Nucleus accumbens (tissue), 56 donors: ENCODE data around the gene LRRC61.
"Not testable (repeated sequence)": the region's sequence is repeated elsewhere in the genome, so short reads cannot be mapped to it uniquely, and the experiment has no call there.

Source experiments
- DNase-seq, 56 donors: peaks; one replicate each; lab custom pipeline; 2025; lab: John Stamatoyannopoulos, UW

Gene LRRC61, protein sequence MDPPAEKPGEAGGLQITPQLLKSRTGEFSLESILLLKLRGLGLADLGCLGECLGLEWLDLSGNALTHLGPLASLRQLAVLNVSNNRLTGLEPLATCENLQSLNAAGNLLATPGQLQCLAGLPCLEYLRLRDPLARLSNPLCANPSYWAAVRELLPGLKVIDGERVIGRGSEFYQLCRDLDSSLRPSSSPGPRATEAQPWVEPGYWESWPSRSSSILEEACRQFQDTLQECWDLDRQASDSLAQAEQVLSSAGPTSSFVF

DNA sequence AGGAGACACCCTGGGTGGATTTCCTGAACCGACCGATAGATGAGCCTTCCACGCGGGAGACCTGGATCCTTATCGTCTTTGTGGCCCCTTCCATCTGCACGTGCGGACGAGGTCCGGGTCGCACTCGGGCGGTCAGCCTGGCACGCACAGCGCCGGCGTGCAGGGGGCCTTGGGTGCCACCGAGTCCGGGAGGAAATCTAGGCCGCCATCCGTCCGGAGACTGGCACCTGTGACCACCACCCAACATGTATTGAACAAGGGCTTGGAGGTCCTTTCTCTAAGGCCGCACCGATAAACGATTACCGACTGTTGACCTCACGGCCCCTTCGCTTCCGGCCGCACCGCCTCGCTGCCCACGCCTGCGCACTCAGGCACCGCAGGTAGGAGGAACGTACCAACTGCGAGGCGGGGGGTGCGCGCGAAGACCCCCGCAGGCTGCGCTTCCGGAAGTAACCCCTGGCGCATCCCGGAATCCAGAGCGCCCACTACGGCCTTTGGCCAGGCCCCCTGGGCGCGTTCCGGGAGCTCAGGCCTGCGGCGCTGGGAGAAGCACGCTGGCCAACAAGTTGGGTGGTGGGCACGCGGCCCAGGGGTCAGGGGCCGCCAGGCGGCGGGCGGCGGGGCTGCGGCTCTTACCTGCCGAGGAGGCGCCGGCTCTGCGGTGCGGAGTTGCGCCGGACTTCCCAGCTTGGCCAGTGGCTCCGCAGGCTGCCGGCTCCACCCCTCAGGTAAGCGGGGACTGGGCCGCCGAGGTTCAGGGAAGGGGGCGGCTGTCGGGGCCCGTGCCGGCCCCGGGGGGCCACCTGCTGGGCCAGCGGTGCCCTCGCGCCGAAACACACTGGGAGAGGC, at the start of gene LRRC61, which contains the start of gene ACTR3C:
Gene LRRC61 (plus strand): TSS at position 523 of the 849 bp plus-strand sequence. CDS start 13,507 bp downstream, outside the sequence.
Gene ACTR3C (minus strand): TSS at position 713 of the 849 bp plus-strand sequence. CDS start 28,249 bp downstream, outside the sequence.
- peak in 10 of 56 donors; percentile 11 to 62 (median 34) for DNase-seq

DNA sequence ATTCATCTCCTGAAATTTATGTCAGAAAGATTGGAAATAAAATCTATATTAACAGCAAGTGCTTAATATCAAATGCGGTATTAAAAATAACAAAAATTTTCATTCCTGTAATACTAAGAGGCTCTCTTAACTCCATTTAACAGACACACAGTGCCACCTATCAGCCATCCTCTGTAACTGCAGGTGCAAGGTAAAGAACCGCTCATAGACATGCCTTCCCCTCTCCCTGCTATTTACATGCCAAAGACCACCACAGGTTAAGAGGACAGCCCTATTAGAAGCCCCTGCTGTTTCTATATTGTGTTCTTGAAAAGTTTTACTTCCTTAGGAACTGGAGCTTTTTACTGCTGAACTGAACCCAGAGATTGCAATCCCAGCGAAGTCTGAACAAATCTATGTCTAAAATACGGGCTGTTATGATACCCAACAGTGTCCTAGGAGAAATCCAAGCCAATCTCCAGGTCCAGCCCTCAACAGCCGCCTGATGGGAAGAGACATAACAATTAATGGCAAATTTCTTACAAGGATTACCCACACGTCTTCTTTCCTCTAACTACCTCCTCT, 46.9 kb upstream of the LRRC61 start:
- DNase-seq = peak in 6 of 56 donors; percentile 1 to 21 (median 8)

DNA sequence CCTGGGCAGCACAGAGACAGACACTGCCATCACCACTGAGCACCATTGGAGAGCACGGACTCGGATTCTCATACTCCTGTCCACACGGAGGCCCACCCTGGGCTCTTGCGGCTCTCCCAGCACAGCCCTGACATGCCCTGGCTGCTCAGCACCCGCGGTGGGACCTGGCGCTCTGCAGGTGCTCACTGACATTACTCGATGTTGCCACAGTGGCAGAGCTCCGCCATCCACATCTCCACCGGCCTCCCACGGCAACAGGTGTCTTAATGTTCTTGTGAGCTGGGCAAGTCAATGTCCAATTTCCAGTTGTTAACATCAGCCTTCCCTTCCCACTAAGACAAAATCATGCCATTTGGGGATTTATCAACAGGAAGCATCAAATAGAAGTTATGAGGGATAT, 44.8 kb upstream of the LRRC61 start:
- not testable (repeated sequence) for DNase-seq

DNA sequence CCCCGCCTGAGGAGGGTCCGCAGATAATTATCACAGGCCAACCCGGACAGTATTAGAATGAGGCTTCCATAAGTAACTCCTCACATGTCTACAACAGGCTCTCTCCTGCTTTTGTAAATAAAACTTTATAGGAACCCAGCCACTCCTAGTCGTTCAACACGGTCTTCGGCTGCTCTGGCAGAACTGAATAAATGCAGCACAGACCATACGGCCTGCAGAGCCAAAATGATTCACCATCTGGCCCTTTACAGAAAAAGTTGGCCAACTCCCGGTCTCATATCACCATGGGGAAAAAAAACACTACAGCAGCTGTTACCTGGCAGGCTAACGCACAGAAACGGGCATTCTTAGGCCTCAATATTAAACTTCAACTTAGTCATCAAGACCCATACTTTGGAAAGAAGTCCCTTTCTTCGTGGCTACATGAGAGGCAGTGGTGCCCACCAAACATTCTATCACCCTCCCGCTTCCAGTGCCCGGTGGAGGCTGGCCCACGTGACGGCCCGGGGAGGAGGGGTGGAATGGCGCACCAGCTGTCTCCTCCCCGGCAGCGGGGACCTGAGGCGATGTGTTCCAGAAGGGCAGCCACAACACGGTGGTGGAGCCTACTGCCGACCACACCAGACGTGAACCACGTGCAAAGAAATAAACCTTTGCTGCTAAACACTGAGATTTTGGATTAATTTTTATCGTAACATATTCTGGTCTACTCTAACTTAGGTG, 41.3 kb upstream of the LRRC61 start:
- DNase-seq = not testable (repeated sequence)

DNA sequence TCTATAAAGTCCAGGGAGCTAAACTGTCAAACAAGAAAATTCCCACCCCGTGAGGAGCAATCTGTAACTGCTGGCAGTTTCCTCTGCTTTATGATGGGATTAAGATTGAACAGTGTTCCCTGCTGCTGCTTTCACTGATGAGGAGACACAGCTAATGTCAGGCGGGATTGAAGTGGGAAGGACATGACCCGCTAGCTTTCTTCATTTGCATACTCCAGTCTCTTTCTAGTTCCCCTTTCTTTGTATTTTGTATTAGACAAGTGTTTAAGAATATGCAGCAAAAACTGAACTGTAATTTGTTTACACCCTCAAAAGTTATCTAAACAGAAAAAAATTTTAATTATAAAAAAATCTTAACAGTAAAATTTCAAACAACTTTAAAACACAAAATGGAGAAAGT, 40.0 kb upstream of the LRRC61 start:
- not testable (repeated sequence) for DNase-seq

DNA sequence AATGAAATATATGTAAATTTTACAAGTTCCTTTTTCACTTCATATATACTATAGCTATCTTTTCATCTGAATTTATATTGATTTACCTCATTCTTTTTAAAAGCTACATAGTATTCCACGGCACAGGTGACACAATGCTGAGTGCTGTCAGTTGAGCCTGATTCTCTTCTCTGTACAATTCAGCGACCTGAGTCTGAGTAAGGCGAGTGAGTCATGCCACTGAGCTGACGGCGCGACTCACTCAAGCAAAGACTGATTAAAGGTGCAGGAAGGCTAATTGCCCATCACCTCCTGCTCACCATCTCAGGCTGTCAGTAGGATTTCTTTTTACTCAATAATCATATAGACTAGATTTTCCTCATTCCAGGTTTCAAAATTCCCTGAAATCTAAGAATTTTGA, 39.5 kb upstream of the LRRC61 start:
- DNase-seq = not testable (repeated sequence)

DNA sequence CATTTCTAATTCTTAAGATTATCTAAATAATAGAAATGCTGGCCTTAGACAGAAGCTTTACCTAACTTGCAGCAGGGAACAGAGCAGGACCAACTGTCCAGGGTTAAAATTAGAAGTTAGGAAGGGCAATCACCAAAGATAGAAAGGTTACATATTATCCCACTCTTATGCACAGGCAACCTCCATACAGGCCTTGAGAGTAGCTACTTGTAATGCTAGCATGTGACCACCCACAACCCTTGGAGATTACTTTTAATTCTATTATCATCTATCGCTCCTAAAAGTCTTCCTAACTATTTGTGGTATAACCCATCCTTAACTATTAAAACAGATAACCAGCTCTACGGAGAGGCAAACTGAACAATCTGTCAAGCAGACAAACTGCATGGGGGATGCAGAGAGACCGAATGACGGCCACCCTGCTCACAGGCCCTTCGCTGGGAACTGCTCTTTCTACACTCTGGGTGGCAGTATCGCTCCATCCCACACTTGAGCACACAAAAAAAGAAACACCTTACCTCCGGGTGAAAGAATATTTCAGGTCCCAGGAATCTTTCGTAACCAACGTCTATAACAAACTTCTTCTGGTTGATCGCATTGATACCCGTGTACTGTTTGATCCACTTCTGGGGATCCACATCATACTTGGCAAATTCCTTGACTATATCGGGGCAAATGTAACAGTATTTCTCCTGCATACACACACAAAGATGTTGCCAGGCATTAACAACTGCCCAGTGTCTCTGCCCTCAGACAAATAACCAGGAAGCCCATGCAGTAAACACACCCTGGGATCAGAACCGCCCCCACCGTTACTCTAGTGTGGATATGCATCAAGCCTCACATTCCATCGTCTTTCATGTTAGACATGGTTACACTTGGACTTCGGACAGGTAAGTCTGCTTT, 37.1 kb upstream of the LRRC61 start:
- DNase-seq = peak in 10 of 56 donors; percentile 1 to 27 (median 10)

DNA sequence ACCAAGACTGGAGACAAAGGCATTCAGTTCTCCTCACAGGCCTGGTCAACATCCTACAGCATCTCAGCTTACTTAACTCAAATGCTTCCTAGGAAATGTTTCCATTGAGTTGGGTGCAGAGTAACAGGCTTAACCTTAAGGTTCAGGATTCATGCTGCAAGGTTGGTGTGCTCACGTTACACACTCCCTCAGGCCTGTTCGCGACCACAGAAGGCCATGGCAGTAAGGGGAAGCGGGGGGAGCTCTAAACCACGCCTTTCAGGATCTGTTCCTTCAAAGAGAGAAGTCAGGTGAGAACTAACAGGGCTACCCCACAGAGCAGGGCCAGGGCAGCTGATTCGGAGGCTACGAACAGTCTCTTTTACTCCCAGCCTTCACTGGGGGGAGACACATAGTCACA, 35.3 kb upstream of the LRRC61 start:
- not testable (repeated sequence) for DNase-seq

DNA sequence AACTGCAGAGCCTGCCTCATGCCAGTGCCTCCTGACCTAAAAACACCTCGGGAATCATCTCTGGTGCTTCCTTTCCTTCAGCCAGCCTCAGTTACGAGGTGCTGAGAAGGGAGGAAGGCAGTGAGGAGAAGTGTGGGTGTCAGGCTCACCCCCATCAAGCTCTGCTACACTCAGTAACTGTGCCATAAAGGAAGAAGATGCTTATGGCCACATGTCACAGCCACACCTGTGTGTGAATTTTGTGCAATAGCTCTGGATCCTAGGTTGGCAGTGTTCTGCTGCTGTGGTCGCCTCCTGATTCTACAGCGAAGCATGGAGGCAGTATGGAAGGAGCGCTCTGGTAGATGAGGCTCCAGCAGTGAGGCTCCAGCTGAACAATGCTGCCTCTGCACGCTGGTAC, 34.3 kb upstream of the LRRC61 start:
- DNase-seq = not testable (repeated sequence)

DNA sequence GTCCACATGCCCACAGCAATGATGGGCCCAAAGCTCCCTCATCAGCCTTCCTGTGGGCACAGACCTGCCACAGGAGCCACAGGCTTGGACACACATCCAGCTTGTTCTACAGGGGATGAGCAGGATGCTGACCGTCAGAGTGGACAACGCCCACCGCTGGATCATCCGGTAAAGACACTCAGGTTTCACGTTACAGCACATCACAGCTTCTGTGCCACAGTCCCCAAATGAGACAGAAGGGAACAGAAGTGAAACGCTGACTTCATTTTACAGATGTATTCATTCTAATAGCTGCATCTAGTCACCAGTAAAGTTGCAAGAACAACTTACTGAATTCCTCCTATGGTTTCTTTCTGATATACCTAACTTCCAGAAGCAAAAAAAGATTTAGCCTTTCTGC, 32.8 kb upstream of the LRRC61 start:
- not testable (repeated sequence) for DNase-seq

DNA sequence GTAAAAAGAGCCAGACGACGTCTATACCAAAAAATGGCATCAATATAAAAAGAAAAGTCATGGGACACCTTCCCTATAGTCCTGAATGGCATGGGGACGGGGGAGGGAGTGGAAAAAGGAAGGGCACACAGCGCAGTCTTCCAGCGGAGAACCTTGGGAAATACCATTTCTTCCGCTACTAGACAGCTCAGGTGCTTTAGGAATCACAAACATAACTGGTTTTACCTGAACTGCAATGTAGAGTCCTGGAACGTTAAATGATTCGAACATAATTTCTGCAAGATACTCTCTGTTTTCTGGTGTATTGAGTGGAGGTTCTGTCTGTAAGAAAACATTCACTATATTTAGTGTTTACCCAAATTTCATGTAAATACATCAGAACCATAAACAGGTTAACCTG, 28.1 kb upstream of the LRRC61 start:
- not testable (repeated sequence) for DNase-seq

DNA sequence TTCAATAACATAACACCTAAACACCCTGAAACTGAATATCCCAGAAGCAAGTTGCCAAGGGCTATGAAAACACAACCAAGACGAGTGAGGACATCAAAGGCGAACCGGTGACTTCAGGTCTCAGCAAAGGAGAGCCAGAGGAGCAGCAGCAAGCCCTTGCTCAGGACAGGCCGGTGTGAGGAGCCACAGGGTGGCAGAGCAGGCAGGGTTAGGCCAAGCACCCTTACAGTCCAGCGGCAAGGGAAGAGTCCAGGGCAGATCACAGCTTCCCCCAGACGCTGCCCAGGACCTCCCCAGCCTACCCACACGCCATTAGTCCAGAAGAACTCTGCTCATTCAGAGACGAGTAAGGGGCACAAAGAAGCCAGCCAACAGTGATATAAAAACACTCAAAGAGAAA, 27.5 kb upstream of the LRRC61 start:
- not testable (repeated sequence) for DNase-seq

DNA sequence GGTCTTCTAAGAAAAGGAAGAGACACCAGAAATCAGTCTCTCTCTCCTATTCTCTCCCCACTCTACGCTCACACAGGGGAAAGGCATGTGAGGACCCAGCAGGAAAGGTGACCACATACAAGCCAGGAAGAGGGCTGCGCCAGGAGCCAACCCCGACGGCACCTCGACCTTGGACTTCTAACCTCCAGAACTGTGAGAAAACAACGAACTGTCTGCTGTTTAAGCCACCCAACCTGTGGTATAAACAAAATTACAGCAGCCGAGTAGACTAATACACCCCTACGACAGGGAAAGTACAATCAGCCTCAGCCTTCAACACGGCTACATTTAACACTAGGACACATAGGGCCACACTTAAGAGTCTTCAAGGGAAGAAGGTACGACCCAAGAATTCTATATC, 26.4 kb upstream of the LRRC61 start:
- DNase-seq = not testable (repeated sequence)

DNA sequence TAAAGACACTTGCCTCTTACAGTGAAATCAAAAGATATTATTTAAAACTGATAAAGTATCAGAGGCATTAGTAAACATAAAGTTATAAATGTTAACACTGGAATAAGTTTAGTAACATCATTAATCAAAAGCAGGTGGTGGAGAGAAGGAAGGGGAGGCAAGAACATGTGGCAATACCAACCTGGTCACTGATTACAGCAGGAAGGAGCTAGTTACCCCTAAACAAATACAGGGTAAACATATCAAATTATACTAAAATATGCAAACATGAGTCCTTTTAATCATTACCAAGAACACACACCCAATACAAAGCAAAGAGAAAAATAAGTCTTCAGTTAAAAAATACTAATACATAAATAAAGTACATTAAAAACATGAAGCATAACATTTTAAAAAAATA, 25.2 kb upstream of the LRRC61 start:
- not testable (repeated sequence) for DNase-seq

DNA sequence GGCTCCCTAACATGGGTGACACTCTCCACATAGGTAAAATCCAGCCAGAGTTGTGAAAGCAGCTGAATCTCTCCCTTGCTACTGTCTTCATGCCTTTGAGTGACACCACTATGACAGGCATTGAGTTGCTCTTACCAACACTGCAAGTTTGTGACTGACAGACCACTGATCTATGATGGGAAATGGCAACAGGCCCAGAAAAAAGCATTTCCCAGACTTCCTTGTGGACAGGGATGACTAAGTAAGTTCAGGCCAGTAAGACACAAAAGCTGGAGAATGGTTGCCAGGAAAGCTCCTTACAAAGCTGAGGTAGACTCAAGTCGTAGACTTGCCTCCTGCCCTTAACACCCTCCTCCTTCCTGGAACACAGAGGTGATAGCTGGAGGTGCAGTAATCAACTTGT, 20.2 kb upstream of the LRRC61 start:
- not testable (repeated sequence) for DNase-seq

DNA sequence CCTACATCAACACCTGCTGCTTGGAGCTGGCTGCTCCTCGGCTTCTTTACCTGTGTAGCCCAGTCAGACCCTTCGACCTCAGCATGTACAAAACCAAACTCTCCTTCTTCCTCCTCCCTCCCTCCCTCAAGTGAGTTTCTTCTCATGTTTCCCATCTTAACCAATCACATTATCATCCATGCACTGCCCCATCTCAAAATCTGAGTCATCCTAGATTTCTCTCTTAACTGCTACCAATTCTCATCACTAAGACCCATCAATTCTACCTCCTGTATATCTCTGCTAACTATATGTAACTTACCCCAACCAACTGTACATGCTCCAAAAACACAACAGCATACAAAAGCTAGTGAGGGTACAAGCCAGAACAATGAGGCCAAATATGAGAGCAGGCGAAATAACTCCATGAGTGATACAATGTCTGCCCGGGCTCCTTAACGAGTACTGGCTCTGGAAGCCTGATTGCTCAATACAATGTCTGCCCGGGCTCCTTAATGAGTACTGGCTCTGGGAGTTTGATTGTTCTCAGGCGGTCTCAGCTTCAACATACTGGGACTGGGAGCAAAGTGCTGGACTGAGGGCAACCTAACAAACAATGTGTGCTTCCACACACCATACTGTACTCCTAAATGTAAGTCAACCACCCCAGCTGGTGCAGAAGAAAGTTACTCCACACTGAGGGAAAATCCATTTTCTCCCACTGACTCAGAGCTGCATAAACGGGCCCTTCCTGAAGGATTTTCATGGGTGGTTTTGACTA, 18.5 kb upstream of the LRRC61 start:
- DNase-seq = not testable (repeated sequence)

DNA sequence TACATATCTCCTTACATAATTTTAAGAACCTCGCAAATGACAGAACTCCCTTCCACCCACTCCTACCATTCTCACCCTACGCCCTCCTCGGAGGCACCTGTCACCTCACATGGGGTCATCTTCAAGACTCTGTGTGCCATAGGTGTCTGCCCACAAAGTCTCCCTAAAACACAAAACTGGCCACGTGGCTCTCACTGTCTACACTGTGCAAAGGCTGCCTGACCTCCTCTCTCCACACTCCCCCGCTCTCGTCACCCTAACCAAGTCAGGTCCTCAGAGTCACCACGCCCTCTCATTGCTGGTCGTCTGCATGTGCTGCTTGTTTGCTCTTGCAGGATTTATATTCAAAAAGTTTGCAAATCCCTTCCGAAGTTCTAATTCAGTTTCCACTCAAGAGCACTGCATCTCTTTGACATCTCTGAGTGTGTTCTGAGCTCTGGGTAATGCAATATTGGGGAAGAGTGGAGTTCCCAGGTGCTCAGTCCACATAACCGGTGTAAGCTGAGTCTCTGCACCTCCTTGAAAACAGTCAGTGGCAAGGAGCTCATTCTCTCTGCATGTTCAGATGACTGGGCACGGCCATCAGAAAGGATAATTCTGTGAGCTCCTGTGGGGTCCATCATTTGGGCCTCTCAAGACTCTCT, 17.8 kb upstream of the LRRC61 start:
- not testable (repeated sequence) for DNase-seq

DNA sequence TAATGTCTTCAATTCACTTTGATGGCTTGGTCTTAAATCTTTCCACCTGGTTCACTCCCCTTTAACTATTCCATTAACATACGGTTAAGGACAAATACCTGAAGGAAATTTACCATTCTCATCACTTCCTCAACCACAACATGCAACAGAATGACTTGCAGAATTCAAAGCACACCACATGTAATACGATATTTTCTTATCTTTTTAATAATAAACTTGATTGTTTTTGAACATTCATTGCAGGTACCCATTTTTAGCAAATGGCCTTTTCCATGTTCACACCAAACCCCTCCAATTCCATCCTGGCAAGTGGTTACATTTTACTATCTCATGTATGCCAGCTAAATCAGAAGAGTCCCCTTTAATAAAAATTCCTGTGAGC, 17.3 kb upstream of the LRRC61 start:
- not testable (repeated sequence) for DNase-seq
